SIG-M5 (cell line): ENCODE measurements around the gene SPON1.
"Not testable (repeated sequence)": the region's sequence is repeated elsewhere in the genome, so short reads cannot be mapped to it uniquely, and the experiment has no call there.

Experiments
- DNase-seq: peaks from one replicate; lab custom pipeline; 2025; lab: John Stamatoyannopoulos, UW

SPON1 gene

DNA sequence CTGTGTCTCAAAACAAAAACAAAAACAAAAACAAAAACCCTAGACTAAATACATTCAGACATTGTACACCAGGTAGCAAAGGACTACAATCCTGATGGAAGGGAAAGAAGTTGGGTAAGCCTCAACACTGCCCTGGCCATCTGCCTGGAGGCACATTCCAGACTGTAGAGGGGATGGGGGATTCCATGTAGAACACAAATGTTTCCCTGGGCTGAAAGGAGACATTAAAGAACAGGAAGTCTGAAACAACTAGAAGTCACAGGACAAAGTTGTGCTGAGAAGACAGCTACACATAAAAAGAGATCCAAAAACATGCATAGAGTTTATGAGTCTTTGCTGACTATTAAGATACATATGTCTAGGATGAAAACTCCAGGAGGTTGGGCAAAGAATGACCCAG lies 312.6 kb downstream of the SPON1 start:
- no peak for DNase-seq

- not testable (repeated sequence) for DNase-seq
Measured at GRCh38 chr11:14278869-14279268, 316.3 kb downstream of the SPON1 start.

- DNase-seq = no peak
Measured at GRCh38 chr11:14288189-14288935, 325.8 kb downstream of the SPON1 start.

DNA sequence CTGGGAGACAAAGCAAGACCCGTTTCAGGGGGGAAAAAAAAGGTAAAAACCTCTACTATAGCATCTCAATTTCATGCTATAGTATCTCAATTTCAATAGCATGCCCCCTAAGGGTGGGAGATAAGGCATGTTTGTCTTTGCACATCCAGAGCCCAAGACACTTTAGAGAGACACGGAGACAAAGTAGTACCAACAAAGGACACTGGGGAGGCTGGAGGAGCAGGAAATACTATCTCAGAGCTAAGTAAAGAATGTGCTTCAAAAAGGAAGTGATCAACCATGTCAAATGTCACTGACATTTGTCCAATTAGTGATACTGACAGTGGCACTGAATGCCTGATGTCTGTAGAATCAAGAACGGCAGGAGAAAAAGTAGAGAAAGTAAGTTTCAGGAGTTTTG lies 327.9 kb downstream of the SPON1 start:
- DNase-seq = no peak

- no peak for DNase-seq
Measured at GRCh38 chr11:14299921-14300320, 337.4 kb downstream of the SPON1 start.

- DNase-seq = peak; percentile 18
Measured at GRCh38 chr11:14300661-14301304, 338.3 kb downstream of the SPON1 start.

DNA sequence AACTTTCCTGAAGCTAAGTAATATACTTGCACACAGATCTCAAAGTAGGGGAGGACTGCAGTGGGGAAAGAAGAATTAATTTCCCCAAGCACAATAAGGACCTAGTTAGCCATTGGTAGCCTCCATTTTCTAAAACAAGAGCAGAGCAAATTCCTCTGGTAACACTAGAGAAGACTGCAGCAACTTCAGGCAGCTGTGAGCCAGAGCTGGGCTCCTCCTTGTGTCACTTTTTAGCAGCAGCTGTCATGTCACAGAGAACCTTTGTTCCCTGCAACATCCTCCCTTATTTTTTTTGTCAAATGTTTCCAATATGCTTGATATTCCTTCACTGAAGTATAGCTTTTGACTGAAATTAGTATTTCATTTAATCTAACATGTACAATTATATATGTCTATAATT lies 342.1 kb downstream of the SPON1 start:
- DNase-seq = no peak

- no peak for DNase-seq
Measured at GRCh38 chr11:14305649-14306048, 343.1 kb downstream of the SPON1 start.

DNA sequence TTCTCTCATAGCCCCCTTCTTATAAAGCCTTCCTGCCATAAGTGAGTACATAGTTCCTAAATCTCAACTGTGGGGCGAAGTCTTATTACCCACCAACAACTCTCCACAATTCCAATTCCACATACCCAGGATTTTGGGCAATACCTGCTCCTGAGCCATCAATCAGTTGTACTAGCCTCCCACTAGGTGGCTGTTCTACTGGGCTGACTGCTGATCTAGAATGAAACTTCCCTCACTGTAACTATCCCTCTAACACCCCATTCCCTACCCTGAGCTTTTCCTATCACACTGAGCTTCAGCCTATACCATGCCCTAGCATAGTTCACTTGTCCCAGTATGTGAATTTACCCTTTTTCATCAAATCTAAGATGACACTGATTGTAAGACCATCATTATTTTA lies 344.0 kb downstream of the SPON1 start:
- no peak for DNase-seq

GRCh38 chr11:14308114-14308896 lies 345.8 kb downstream of the SPON1 start:
- DNase-seq = no peak

GRCh38 chr11:14308897-14309387 lies 346.4 kb downstream of the SPON1 start:
- no peak for DNase-seq

- no peak for DNase-seq
Measured at GRCh38 chr11:14309425-14310192, 347.1 kb downstream of the SPON1 start.

GRCh38 chr11:14310679-14311078 lies 348.2 kb downstream of the SPON1 start:
- no peak for DNase-seq

GRCh38 chr11:14312736-14313438 lies 350.4 kb downstream of the SPON1 start:
- DNase-seq = no peak

DNA sequence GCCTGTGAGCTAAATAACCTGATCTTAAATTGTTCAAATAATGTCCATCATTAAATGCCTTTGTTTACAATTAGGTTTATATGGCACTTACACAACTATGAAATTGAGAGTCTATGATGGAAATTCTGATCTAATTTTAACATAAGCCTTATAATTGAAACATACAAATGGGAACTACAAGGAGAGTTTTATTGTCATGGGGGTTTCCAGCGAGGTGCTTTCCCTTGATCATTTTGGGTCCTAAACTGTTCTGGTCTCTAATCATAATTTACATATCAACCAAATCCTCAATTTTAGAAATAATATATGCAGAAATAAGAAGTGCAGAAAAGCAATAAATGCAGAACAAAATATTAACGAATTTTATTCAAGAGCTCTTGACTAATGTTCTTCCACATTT lies 351.6 kb downstream of the SPON1 start:
- no peak for DNase-seq

DNA sequence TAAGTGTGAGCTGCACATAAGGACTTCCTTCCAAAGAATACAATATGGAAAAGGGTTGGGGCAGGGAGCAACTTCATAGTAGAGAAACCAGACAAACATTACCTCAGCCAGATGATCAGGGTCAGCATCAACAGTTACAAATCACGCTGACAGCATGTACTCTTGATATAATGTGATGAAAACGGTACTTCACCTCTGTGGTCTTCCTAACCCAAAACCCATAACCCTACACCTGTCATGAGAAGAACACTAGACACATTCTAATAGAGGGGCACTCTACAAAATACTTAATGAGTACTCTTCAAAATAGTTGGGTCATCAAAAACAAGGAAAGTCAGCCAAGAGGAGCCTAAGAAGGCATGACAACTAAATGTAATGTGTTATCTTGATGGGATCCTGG lies 352.6 kb downstream of the SPON1 start:
- no peak for DNase-seq
